Neural cell (in vitro differentiated cells): ENCODE results near the gene LLPH. TPM values are rescaled to one million over a fixed set of nuclear protein-coding genes. Genes with fewer than 3 reads are reported as not detected.

ENCODE experiments used
- H2AFZ ChIP-seq: fragments of 200-600, 300-800 bp; sonication (generic), shearing (Covaris generic); 2 replicates; pipeline ENCODE4 v1.6.0; 2014; ENCODE audit warnings: low read depth, mild to moderate bottlenecking, antibody characterized with exemption, low read length, moderate library complexity
- H3F3A ChIP-seq: fragments of 200-600 bp; shearing (Covaris generic); 2 replicates; pipeline ENCODE4 v1.6.1; 2016; ENCODE audit warnings: mild to moderate bottlenecking, moderate library complexity, mixed read lengths, antibody characterized with exemption, low read length; ENCODE audit not compliant: insufficient read depth, poor library complexity, severe bottlenecking
- H3K27ac ChIP-seq: fragments of 200-600, 300-800 bp; sonication (generic), shearing (Covaris generic); 2 replicates; pipeline ENCODE4 v1.5.1; 2014; ENCODE audit warnings: mild to moderate bottlenecking, low read length, moderate library complexity
- H3K27me3 ChIP-seq: fragments of 300-800, 200-600 bp; sonication (generic), shearing (Covaris generic); 2 replicates; pipeline ENCODE4 v1.6.0; 2014; ENCODE audit warnings: mild to moderate bottlenecking, low read depth, low read length, moderate library complexity; ENCODE audit not compliant: insufficient read depth
- H3K36me3 ChIP-seq: fragments of 300-800, 200-600 bp; sonication (generic), shearing (Covaris generic); 2 replicates; pipeline ENCODE4 v1.5.1; 2014; ENCODE audit warnings: mild to moderate bottlenecking, antibody characterized with exemption, low read length, moderate library complexity; ENCODE audit not compliant: insufficient read depth
- H3K4me2 ChIP-seq: fragments of 300-800, 200-600 bp; sonication (generic), shearing (Covaris generic); 2 replicates; pipeline ENCODE4 v1.6.0; 2014; ENCODE audit warnings: mild to moderate bottlenecking, low read length
- H3K4me3 ChIP-seq: fragments of 300-800, 200-600 bp; sonication (generic), shearing (Covaris generic); 2 replicates; pipeline ENCODE4 v1.5.1; 2014; ENCODE audit warnings: mild to moderate bottlenecking, low read length, moderate library complexity
- H3K79me2 ChIP-seq: fragments of 200-600 bp; shearing (Covaris generic); replicated peaks from 2 replicates; pipeline ENCODE4 v1.6.0; 2014; ENCODE audit warnings: mild to moderate bottlenecking, low read length, moderate library complexity; ENCODE audit not compliant: insufficient read depth
- H3K9ac ChIP-seq: fragments of 300-800, 200-600 bp; sonication (generic), shearing (Covaris generic); 2 replicates; pipeline ENCODE4 v1.6.1; 2016; ENCODE audit warnings: mild to moderate bottlenecking, low read length, mixed read lengths
- H3K9me2 ChIP-seq: fragments of 200-600 bp; shearing (Covaris generic); 2 replicates; pipeline ENCODE4 v1.6.1; 2016; ENCODE audit warnings: mild to moderate bottlenecking, low read length, mixed read lengths; ENCODE audit not compliant: insufficient read depth
- H3K9me3 ChIP-seq: fragments of 200-600, 300-800 bp; sonication (generic), shearing (Covaris generic); 2 replicates; pipeline ENCODE4 v1.6.1; 2016; ENCODE audit warnings: mild to moderate bottlenecking, mixed run types, low read length, moderate library complexity, mixed read lengths
- H4K20me1 ChIP-seq: fragments of 200-600 bp; shearing (Covaris generic); 2 replicates; pipeline ENCODE4 v1.6.1; 2016; ENCODE audit warnings: mild to moderate bottlenecking, mixed run types; ENCODE audit not compliant: insufficient read depth
- CTCF ChIP-seq: fragments of 450-650 bp; IDR thresholded peaks from 2 replicates; pipeline ENCODE4 v1.5.1; 2014; ENCODE audit warnings: antibody characterized with exemption, mild to moderate bottlenecking, moderate library complexity; ENCODE audit not compliant: poor library complexity, severe bottlenecking
- EP300 ChIP-seq: fragments of 450-650 bp; conservative IDR thresholded peaks from 2 replicates; pipeline ENCODE4 v1.6.1; 2014; ENCODE audit warnings: antibody characterized with exemption, mild to moderate bottlenecking, moderate library complexity; ENCODE audit not compliant: poor library complexity, severe bottlenecking
- EZH2 ChIP-seq: fragments of 200-600, 300-800 bp; shearing (Covaris generic), sonication (generic); IDR thresholded peaks from 2 replicates; pipeline ENCODE4 v1.6.1; 2014; ENCODE audit warnings: antibody characterized with exemption, low read length, borderline replicate concordance, mild to moderate bottlenecking; ENCODE audit not compliant: insufficient read depth, poor library complexity, severe bottlenecking
- MXI1 ChIP-seq: fragments of 450-650 bp; conservative IDR thresholded peaks from 2 replicates; pipeline ENCODE4 v1.6.1; 2014; ENCODE audit warnings: antibody characterized with exemption, mild to moderate bottlenecking; ENCODE audit not compliant: poor library complexity, severe bottlenecking
- POLR2AphosphoS5 ChIP-seq: IDR thresholded peaks from 2 replicates; pipeline ENCODE4 v1.6.1; 2012
- RAD21 ChIP-seq: fragments of 450-650 bp; conservative IDR thresholded peaks from 2 replicates; pipeline ENCODE4 v1.6.1; 2014; ENCODE audit warnings: antibody characterized with exemption, mild to moderate bottlenecking, moderate library complexity
- REST ChIP-seq: IDR thresholded peaks from 2 replicates; pipeline ENCODE4 v1.6.1; 2012; ENCODE audit warnings: borderline replicate concordance
- SMC3 ChIP-seq: fragments of 450-650 bp; conservative IDR thresholded peaks from 2 replicates; pipeline ENCODE4 v1.6.1; 2014; ENCODE audit warnings: antibody characterized with exemption, mild to moderate bottlenecking, moderate library complexity; ENCODE audit not compliant: poor library complexity
- TAF1 ChIP-seq: IDR thresholded peaks from 2 replicates; pipeline ENCODE4 v1.6.1; 2012; ENCODE audit warnings: low read depth
- polyA plus RNA-seq: library from polyadenylated mRNA; depleted of rRNA; stranded (reverse); fragments of >200 nt; gene quantifications from 2 replicates; pipeline ENCODE4 v1.2.3, GENCODE V29; 2014

The LLPH gene
- polyA plus RNA-seq, 1 donor from 2014 or later, result 4.6 TPM

- no peaks in the 10 kb centered on the region for H3K27me3 ChIP-seq
- TF ChIP-seq SMC3, result no peak
- no peak for TF ChIP-seq MXI1
- no peak for TF ChIP-seq REST
- no peak for TF ChIP-seq EP300
- no peak for TF ChIP-seq POLR2AphosphoS5
- TF ChIP-seq CTCF, result no peak
- no peak for TF ChIP-seq TAF1
- no peak for TF ChIP-seq EZH2
- H2AFZ ChIP-seq, result no peak overlapping the region
- H3K9ac ChIP-seq, result no peak overlapping the region
- no peak overlapping the region for H3K27ac ChIP-seq
- H4K20me1 ChIP-seq, result no peaks in the 10 kb centered on the region
- no peaks in the 10 kb centered on the region for H3K79me2 ChIP-seq
- H3F3A ChIP-seq, result no peaks in the 10 kb centered on the region
- H3K9me2 ChIP-seq, result no peaks in the 10 kb centered on the region
- no peak overlapping the region for H3K4me2 ChIP-seq
- H3K36me3 ChIP-seq, result no peaks in the 10 kb centered on the region
- no peak overlapping the region for H3K4me3 ChIP-seq
- no peaks in the 10 kb centered on the region for H3K9me3 ChIP-seq
Measured at GRCh38 chr12:66070378-66071120, 60.0 kb downstream of the LLPH start.

GRCh38 chr12:66066929-66067523, 63.5 kb downstream of the LLPH start:
- H3K4me3 ChIP-seq, result no peak overlapping the region
- no peaks in the 10 kb centered on the region for H3K9me2 ChIP-seq
- no peak overlapping the region for H3K9ac ChIP-seq
- H3K36me3 ChIP-seq, result no peaks in the 10 kb centered on the region
- TF ChIP-seq REST, result no peak
- TF ChIP-seq TAF1, result no peak
- no peak for TF ChIP-seq EZH2
- no peak for TF ChIP-seq RAD21
- no peak for TF ChIP-seq CTCF
- no peaks in the 10 kb centered on the region for H3K9me3 ChIP-seq
- H3K27ac ChIP-seq, result no peak overlapping the region
- no peak overlapping the region for H2AFZ ChIP-seq
- no peak overlapping the region for H3K4me2 ChIP-seq
- H3K79me2 ChIP-seq, result no peaks in the 10 kb centered on the region
- H3K27me3 ChIP-seq, result no peaks in the 10 kb centered on the region
- H3F3A ChIP-seq, result no peaks in the 10 kb centered on the region
- H4K20me1 ChIP-seq, result no peaks in the 10 kb centered on the region
